SK-N-DZ (cell line): Measurements from ENCODE around the gene CRK.
"Not testable (repeated sequence)": the region's sequence is repeated elsewhere in the genome, so short reads cannot be mapped to it uniquely, and the experiment has no call there.

Experiments
- DNase-seq: peaks from one replicate; pipeline ENCODE4 v3.0.0-alpha.2; 2015; ENCODE audit warnings: low spot score

The CRK gene

DNA sequence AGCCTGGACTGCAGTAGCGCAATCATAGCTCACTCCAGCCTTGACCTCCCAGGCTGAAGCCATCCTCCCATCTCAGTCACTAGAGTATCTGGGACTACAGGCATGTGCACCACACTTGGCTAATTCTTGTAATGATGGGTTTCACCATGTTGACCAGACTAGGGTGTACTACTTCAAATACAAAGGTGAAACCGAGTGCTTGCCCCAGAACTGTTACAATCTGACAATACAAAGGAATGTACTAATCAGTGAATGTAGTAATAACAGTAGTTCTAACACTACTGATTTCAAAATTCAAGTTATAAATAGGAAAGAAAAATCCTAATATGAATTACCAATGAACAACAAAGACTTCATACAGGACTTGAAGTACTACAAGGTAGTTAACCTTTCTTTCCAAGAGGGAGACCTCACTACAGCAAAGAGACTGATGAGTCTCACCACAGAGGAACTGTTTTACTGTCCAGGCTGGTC is 24.4 kb downstream of the CRK start:
- no peak for DNase-seq

DNA sequence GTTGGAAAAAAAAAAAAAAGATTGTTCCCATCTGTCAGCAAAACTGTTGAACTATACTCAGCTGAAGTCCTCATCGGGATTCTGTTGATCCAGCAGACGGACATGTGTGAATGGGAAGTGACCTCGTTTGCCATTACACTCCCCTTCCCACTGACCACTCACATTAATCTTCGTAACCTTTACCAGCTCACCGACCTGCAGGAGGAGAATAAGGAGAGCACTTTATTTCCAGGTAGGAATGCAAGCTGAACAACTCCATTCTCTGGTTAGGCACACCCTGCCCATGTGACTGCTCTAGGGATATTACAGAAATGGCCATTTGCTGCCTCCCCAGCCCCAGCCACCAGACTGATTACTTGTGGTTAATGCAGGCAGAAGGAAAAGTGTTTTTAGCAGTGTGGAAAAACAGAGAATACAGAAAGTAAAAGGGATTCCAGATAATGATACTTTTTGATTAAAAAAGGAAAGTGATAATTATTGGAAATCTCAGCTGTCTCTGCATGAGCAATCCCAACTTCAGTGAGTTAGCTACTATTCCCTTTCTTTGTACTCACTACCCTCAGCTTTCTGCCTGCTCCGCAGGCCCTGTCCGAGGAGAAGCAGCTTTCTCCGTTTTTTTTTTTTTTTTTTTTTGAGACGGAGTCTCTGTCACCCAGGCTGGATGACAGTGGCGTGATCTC is 32.4 kb downstream of the CRK start:
- no peak for DNase-seq

DNA sequence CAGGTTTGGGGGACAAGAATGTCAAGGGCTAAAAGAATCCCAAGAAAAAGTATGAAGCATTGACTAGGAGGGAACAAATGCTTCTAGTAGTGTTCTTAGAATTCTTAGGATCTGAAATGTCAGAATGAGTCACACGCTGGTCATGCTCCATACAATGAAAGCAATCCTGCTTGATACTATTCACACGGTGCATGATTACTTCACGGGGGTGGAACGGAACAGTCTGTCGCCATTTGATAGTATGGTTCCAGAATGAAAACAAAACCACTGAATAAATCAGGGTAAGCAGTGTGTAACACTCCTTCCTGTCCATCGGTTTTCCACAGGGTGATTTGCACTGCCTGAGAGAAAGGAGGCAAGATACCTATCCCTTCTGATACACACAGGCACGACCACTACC is 33.1 kb downstream of the CRK start:
- no peak for DNase-seq

DNA sequence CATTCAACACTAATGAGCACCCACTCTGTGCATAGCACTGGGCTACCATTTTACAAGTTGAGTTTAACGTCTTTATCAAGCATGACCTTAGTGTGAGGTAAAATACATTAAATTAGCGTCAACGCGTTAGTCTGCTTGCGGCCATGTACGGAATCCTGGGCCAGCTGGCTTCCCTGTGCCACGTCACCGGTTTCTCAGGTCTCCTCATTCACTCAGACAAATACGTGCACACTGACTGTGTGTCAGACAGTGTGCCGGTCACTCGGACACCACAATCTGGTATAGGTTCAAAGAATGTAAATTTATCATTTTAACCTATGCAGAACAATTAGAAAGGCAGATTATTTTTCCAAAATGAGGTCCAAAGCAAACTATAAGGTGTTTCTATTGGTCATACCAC is 34.6 kb downstream of the CRK start:
- no peak for DNase-seq

DNA sequence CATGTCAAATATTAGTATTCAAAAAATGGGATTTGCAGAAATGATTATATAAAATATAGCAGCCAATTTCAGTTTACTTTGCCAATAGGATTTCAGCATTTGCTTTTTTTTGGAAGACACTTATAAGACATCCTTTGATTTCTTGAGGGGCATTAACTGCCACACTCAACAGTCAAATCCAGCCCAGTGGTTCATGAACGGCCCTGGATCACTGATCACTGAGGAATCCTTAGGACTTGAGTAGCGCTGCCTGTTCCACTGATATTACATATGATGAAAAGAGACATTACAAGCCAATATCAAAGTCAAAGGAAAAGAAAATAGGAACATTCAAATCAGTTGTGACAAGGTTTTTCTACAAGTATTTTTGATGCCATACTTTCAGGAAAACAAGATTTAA is 35.1 kb downstream of the CRK start:
- DNase-seq: no peak

- DNase-seq: no peak
Observed at GRCh38 chr17:1420163-1420562, 35.9 kb downstream of the CRK start.

DNA sequence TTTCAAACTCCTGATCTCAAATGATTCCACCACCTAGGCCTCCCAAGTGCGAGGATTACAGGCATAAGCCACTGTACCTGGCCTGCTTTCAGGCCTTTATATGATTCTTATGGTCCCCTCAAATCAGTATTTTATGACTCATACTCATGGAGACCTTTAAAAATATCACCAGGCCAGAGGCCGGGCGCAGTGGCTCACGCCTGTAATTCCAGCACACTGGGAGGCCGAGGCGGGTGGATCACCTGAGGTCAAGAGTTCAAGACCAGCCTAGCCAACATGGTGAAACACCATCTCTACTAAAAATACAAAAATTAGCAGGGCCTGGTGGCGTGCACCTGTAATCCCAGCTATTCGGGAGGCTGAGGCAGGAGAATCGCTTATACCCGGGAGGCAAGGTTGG is 37.6 kb downstream of the CRK start:
- not testable (repeated sequence) for DNase-seq

GRCh38 chr17:1416414-1416813 is 39.6 kb downstream of the CRK start:
- no peak for DNase-seq

GRCh38 chr17:1414634-1415033 is 41.4 kb downstream of the CRK start:
- no peak for DNase-seq

GRCh38 chr17:1414001-1414574 is 41.9 kb downstream of the CRK start:
- DNase-seq: no peak

GRCh38 chr17:1413281-1413791 is 42.7 kb downstream of the CRK start:
- DNase-seq: peak; percentile 30

DNA sequence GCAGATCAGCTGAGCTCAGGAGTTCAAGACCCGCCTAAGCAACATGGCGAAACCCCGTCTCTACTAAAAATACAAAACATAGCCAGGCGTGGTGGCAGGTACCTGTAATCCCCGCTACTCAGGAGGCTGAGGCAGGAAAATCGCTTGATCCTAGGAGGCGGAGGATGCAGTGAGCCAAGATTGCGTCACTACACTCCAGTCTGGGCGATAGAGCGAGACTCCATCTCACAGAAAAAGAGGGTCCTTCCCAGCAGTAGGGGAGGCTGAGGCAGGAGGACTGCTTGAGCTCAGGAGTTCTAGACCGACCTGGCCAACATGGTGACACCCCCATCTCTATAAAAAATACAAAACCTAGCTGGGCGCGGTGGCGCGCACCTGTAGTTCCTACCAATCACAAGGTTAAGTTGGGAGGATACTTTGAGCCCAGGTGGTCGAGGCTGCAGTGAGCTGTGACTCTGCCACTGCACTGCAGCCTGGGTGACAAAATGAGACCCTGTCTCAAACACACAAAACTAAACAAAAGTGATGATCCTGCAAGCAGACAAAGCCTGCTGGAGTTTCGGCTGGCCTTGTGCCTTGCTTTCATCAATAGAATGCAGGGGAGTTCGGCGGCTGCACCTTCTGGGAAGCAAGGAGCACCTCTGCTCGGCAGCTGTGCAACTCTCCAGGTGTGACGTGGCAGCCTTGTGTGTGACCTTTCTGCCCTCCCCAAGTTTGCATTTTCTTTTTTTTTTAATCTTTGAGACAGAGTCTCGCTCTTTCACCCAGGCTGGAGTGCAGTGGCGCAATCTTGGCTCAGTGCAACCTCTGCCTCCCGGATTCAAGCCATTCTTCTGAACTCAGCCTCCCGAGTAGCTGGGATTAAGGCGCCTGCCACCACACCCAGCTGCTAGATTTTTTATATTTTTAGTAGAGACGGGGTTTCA is 43.6 kb downstream of the CRK start:
- DNase-seq: no peak

- DNase-seq: no peak
Observed at GRCh38 chr17:1402262-1402586, 53.8 kb downstream of the CRK start.

DNA sequence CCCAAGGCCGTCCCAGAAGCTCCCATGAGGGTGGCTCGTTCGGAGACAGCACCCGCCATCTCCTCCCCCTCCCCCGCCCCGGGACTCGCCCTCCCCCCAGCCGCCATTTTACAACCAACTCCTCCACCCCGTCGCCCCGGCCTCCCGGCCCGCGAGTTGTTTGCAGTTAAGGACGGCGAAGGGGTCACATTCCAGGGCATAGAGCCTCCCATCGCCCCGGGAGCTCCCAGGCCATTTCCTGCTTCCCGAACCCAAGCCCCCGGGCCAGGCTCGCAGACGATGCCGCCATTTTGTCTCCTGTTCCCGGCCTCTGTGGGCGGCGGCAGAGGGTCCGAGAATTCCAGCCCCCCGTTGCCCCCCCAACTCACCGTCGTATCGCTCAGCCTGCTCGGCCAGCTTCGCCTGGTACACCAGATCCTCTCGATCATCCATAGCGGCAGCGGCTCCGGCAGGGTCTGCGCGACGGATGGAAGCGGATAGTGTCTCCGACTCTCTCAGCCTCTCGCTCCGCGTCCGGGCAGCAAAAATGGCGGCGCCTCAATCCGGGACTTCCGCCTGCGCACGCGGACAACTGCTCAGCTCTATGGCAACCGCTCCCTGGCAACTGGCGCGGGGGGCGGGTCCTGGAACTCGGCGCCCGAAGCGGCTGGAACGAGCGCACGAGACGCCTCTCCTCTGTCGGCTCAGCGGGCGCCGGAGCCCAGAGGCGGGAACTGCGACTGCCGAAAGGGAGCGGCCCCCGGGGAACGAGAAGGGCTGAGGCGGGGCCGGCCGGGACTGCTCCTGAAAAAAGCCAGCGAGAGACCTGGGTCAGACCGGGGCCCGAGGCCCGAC is 56.1 kb downstream of the CRK start, which contains the start of gene YWHAE:
TSS of gene YWHAE (minus strand) at position 544 of the 834 bp plus-strand sequence. CDS start at position 432, 112 bp downstream.
- peak; percentile 97 for DNase-seq

DNA sequence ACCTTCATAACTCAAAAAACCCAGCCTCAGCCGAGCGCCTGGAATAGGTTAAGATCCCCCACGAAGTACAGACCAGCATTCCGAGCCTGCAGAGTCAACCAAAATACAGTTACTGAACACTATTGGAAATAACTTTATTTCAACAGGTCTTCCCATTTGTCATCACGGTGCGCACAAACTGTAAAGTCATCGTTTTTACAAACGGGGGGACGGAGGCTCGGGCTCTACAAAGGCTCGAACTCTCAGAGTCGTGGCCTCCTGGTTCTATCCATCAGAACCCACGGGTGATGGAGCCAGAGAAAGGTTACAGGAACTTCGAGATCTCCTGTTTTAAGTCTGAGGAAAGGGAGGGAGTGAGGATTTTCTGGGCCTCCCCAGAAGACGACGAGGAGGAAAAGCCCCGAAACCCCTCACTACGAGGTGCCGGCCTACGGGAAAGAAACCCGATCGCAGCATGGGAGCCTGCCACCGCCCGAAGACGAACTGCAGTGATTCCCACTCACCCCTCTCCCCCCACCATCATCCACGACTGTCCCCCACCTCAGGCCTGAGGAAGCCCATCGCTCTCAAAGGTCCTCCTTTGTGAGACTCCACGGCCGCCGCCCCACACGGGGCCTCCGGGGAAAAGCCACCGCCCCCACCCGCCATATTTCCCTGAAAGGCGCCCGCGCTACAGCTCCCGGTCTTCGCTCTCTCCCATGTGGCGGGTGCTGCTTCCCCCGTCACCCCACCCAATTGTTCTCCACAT is 56.9 kb downstream of the CRK start:
- DNase-seq: no peak

GRCh38 chr17:1398028-1398427 is 58.0 kb downstream of the CRK start:
- DNase-seq: no peak

DNA sequence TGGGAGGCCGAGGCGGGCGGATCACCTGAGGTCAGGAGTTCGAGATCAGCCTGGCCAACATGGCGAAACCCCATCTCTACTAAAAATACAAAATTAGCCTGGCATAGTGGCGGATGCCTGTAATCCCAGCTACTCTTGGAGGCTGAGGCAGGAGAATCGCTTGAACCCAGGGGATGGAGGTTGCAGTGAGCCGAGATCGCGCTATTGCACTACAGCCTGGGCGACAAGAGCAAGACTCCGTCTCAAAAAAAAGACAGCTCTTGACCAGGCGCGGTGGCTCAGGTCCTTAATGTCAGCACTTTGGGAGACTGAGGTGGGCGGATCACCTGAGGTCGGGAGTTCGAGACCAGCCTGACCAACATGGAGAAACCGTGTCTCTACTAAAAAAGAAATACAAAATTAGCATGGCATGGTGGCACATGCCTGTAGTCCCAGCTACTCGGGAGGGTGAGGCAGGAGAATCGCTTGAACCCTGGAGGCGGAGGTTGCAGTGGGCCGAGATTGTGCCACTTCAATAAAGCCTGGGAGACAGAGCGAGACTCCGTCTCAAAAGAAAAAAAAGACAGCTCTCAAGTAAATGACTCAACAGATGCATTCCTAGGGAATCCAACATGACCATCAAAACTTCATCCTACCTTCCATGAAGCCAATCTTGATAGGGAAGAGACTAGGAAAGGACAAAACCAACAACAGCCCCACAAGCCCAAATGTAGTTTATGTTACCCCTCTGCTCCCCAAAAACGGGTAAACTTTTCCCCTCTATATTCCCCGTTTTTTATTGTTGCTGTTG is 60.0 kb downstream of the CRK start:
- DNase-seq: not testable (repeated sequence)

DNA sequence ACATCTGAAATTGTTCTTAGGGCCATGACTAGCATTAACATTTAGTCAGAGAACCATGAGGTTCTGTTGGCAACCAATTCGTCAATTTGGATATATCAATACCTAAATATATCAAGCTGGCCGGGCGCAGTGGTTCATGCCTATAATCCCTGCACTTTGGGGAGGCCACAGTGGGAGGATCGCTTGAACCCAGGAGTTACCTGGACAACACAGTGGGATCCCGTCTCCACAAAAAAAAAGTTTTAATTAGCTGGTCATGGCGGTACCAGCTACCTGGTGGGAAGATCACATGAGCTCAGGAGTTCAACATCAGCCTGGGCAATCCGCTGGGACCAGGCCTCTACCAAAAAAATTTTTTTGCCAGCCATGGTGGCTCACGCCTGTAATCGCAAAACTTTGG is 64.5 kb downstream of the CRK start:
- no peak for DNase-seq

- no peak for DNase-seq
Observed at GRCh38 chr17:1390432-1391367, 65.3 kb downstream of the CRK start.
